Right ventricle myocardium inferior (tissue), 1 donor: ENCODE measurements around the gene FER1L5. TPM values are rescaled to one million over a fixed set of nuclear protein-coding genes. Genes with fewer than 3 reads are reported as not detected.
"Not testable (repeated sequence)": the region's sequence is repeated elsewhere in the genome, so short reads cannot be mapped to it uniquely, and the experiment has no call there.

ENCODE experiments used
- ATAC-seq: fragments of 200-7000 bp; cut with Tn5 transposase; one replicate; pipeline ENCODE4 v1.9.1; 2020; ENCODE audit warnings: mild to moderate bottlenecking, moderate library complexity
- DNase-seq: peaks from one replicate; pipeline ENCODE4 v3.0.0; 2021; ENCODE audit errors: missing footprints
- intact Hi-C: fragments of 100-400 bp; cut with DNase I; formaldehyde crosslinking; loops from one replicate; pipeline ENCODE4 v1.11.0; 2022
- total RNA-seq: library from RNA; stranded (reverse); fragmentation: NEBNext Ultra II Directional; extraction: Animal tissue kit (Norgen Biotek cat#: 25700); gene quantifications from one replicate; pipeline ENCODE4 v1.2.1, GENCODE V29; 2021
- donor health status: DM: no; HTN: yes; CAD: no; lungs with severe emphysema.

FER1L5 gene
- total RNA-seq, 1 donor from 2014 or later: not detected

- intact Hi-C loops: loop anchor here (2.0 kb wide), 1 partner anchor 26 kb away; the partner anchor contains the start of gene KANSL3
- ATAC-seq (peak; percentile 80), DNase-seq (no peak)
These were observed 22.6 kb downstream of the FER1L5 start for GRCh38 chr2:96665083-96665569.

- ATAC-seq, DNase-seq: not testable (repeated sequence)
- intact Hi-C loops: loop anchor here (2.0 kb wide), 1 partner anchor 27 kb away; the partner anchor contains the start of gene KANSL3
These were observed 23.2 kb downstream of the FER1L5 start for GRCh38 chr2:96665717-96666116.

GRCh38 chr2:96668771-96669170, 26.2 kb downstream of the FER1L5 start:
- intact Hi-C loops: no loop called here
- DNase-seq (no peak), ATAC-seq (no peak)

- no peak for ATAC-seq
- intact Hi-C loops: no loop called here
- DNase-seq: no peak
These were observed 27.1 kb downstream of the FER1L5 start for GRCh38 chr2:96669539-96670215.

- no peak for DNase-seq
- intact Hi-C loops: no loop called here
These were observed 37.3 kb downstream of the FER1L5 start for GRCh38 chr2:96679848-96680247.

GRCh38 chr2:96680561-96681141, 38.1 kb downstream of the FER1L5 start:
- no peak for DNase-seq
- intact Hi-C loops: no loop called here
- no peak for ATAC-seq

More at GRCh38 chr2:96679848-96680247, 37.3 kb downstream of the FER1L5 start:
- ATAC-seq: no peak

- DNase-seq: no peak
- intact Hi-C loops: no loop called here
- ATAC-seq: no peak
These were observed 39.0 kb downstream of the FER1L5 start for GRCh38 chr2:96681540-96681939.

GRCh38 chr2:96683307-96683706, 40.7 kb downstream of the FER1L5 start:
- intact Hi-C loops: no loop called here
- DNase-seq (no peak), ATAC-seq (no peak)

- no peak for DNase-seq
- intact Hi-C loops: no loop called here
These were observed 41.6 kb downstream of the FER1L5 start for GRCh38 chr2:96683972-96684820.

GRCh38 chr2:96684883-96685576, 42.5 kb downstream of the FER1L5 start:
- peak; percentile 9 for ATAC-seq
- intact Hi-C loops: no loop called here
- no peak for DNase-seq

More at GRCh38 chr2:96683972-96684820, 41.6 kb downstream of the FER1L5 start:
- no peak for ATAC-seq

- DNase-seq (no peak), ATAC-seq (peak; percentile 32)
- intact Hi-C loops: no loop called here
These were observed 43.3 kb downstream of the FER1L5 start for GRCh38 chr2:96685577-96686459.

- intact Hi-C loops: no loop called here
- DNase-seq (no peak), ATAC-seq (no peak)
These were observed 44.7 kb downstream of the FER1L5 start for GRCh38 chr2:96687266-96687665.

GRCh38 chr2:96687711-96688640, 45.4 kb downstream of the FER1L5 start:
- intact Hi-C loops: no loop called here
- DNase-seq (peak; percentile 15), ATAC-seq (no peak)

- intact Hi-C loops: no loop called here
- ATAC-seq (no peak), DNase-seq (no peak)
These were observed 46.3 kb downstream of the FER1L5 start for GRCh38 chr2:96688649-96689430.

- ATAC-seq (no peak), DNase-seq (no peak)
- intact Hi-C loops: no loop called here
These were observed 46.9 kb downstream of the FER1L5 start for GRCh38 chr2:96689431-96689991.
